ENCODE measurements around the gene NDST3. TPM values are rescaled to one million over a fixed set of nuclear protein-coding genes. Genes with fewer than 3 reads are reported as not detected.

The NDST3 gene
- total RNA-seq, 4 donors from 2014 or later, result 1.7 TPM; not detected in 3

- Histone ChIP-seq H3K4me1 (no peaks in the 10 kb centered on the region), H3K9me3 (no peaks in the 10 kb centered on the region), H3K27me3 (no peaks in the 10 kb centered on the region), H3K4me3 (no peak overlapping the region), H3K27ac (no peak overlapping the region), H3K36me3 (no peaks in the 10 kb centered on the region)
- no peak for TF ChIP-seq CTCF (IDR thresholded peaks at IDR 0.05)
- TF ChIP-seq POLR2A (IDR thresholded peaks at IDR 0.05), result no peak
- intact Hi-C loops (cut with DNase I; ENCODE audit: low total_unique reads), result no loop called here
- no peak for DNase-seq
These were observed 237.5 kb downstream of the NDST3 start for GRCh38 chr4:118271788-118272187.

- Histone ChIP-seq H3K27me3 (no peaks in the 10 kb centered on the region), H3K27ac (no peak overlapping the region), H3K4me3 (no peak overlapping the region), H3K36me3 (no peaks in the 10 kb centered on the region), H3K4me1 (no peaks in the 10 kb centered on the region), H3K9me3 (no peaks in the 10 kb centered on the region)
- DNase-seq, result no peak
- TF ChIP-seq POLR2A (IDR thresholded peaks at IDR 0.05) (no peak), CTCF (IDR thresholded peaks at IDR 0.05) (no peak)
- intact Hi-C loops (cut with DNase I; ENCODE audit: low total_unique reads), result no loop called here
These were observed 239.4 kb downstream of the NDST3 start for GRCh38 chr4:118273642-118274041.

- Histone ChIP-seq H3K4me1 (peaks cover 0 to 5% of the 10 kb centered on the region in 2 donors), H3K27me3 (no peaks in the 10 kb centered on the region), H3K27ac (no peak overlapping the region), H3K36me3 (no peaks in the 10 kb centered on the region), H3K4me3 (no peak overlapping the region), H3K9me3 (no peaks in the 10 kb centered on the region)
- intact Hi-C loops (cut with DNase I; ENCODE audit: low total_unique reads), result no loop called here
- DNase-seq, result no peak
- TF ChIP-seq CTCF (IDR thresholded peaks at IDR 0.05) (no peak), POLR2A (IDR thresholded peaks at IDR 0.05) (no peak)
These were observed 242.3 kb downstream of the NDST3 start for GRCh38 chr4:118276580-118276979.

GRCh38 chr4:118277243-118277642 lies 243.0 kb downstream of the NDST3 start:
- TF ChIP-seq POLR2A (IDR thresholded peaks at IDR 0.05), result no peak
- TF ChIP-seq CTCF (IDR thresholded peaks at IDR 0.05), result no peak
- H3K27ac ChIP-seq, result no peak overlapping the region
- no peaks in the 10 kb centered on the region for H3K27me3 ChIP-seq
- DNase-seq, result no peak
- no peaks in the 10 kb centered on the region for H3K9me3 ChIP-seq
- intact Hi-C loops (cut with DNase I; ENCODE audit: low total_unique reads), result no loop called here
- no peaks in the 10 kb centered on the region for H3K36me3 ChIP-seq
- H3K4me3 ChIP-seq, result no peak overlapping the region
- H3K4me1 ChIP-seq, result peaks cover 0 to 5% of the 10 kb centered on the region in 2 donors

GRCh38 chr4:118278473-118279274 lies 244.4 kb downstream of the NDST3 start:
- DNase-seq, result peak; percentile 90 to 93
- intact Hi-C loops (cut with DNase I; ENCODE audit: low total_unique reads), result no loop called here
- peak; percentile 52 to 78 for TF ChIP-seq POLR2A (IDR thresholded peaks at IDR 0.05)
- TF ChIP-seq CTCF (IDR thresholded peaks at IDR 0.05), result no peak

More at GRCh38 chr4:118278473-118279274, 244.4 kb downstream of the NDST3 start:
- no peaks in the 10 kb centered on the region for H3K9me3 ChIP-seq
- peaks cover 0 to 5% of the 10 kb centered on the region in 2 donors for H3K4me1 ChIP-seq
- peak overlapping the region; percentile 83 to 88 for H3K27ac ChIP-seq
- peak overlapping the region; percentile 77 to 86 for H3K4me3 ChIP-seq
- H3K36me3 ChIP-seq, result no peaks in the 10 kb centered on the region
- H3K27me3 ChIP-seq, result no peaks in the 10 kb centered on the region
